Measurements from ENCODE around the gene ADAMTS9.

ADAMTS9 gene

GRCh38 chr3:64467255-64467944 lies 220.4 kb downstream of the ADAMTS9 start:
- no peak for DNase-seq (ENCODE audit: extremely low spot score)
- POLR2A ChIA-PET: no interaction called here
- CTCF ChIA-PET: interaction anchor here (6.2 kb wide), 1 partner anchor 18 kb away, joined by 52 read pairs; no protein-coding TSS in a partner anchor
- TF ChIP-seq CTCF (IDR thresholded peaks at IDR 0.05; ENCODE audit: control extremely low read depth, extremely low read depth, low read depth, missing control alignments): no peak

Measured in GM10248 (cell line).